ENCODE measurements around the gene STIM1. TPM values are rescaled to one million over a fixed set of nuclear protein-coding genes. Genes with fewer than 3 reads are reported as not detected.

STIM1 gene
- total and polyA plus RNA-seq, 10 of the 15 experiments (the other 5 are each of a cell fraction or from before 2014, with no cell fraction given): 8.6 to 57.7 (median 29.3) TPM

DNA sequence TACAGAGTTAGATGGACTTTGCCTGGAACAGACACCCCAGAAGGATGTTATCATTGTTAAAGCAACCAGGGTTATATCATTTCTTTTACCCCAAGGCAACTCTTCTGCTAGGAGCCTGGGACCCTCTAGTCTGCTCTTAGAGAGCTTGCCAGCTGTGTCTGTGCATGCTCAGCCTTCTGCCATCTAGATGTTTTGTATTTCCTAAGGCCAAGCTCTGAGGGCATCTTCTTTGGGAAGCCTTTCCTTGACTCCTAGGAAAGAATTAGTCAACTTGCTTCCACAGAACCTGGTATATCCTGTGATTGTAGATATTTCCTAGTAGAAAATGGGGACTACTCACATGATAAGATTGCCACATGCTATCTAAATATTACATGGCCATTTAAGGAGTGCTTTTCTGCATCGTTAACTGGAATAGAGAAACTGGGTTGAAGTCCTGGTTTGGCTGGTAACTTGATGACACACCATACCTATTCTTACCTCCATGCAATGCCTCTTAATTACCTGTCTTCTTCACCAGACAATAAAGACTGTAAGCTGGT lies 87.6 kb downstream of the STIM1 start:
- ATAC-seq (no peak), DNase-seq (ENCODE audit: low read depth, low spot score) (no peak), FAIRE-seq (no peak)
- peak overlapping the region; percentile 21; the same call in 1 of the 2 replicates for H3K4me2 ChIP-seq (ENCODE audit: control insufficient read depth, insufficient read depth)
- in situ Hi-C loops (cut with MboI): no loop called here
- H3K4me3 ChIP-seq: no peak overlapping the region
- H4K20me1 ChIP-seq (ENCODE audit: control insufficient read depth, insufficient read depth): no peaks in the 10 kb centered on the region
- H3K4me1 ChIP-seq (ENCODE audit: control insufficient read depth, insufficient read depth, low read length): peaks cover 40% of the 10 kb centered on the region
- H3K9me3 ChIP-seq (replicated peaks; ENCODE audit: control insufficient read depth, insufficient read depth, low read length): 0 out of 3 replicates have a peak, but pooled peaks cover 2% of the 10 kb centered on the region
- no peak overlapping the region for H2AFZ ChIP-seq (ENCODE audit: control insufficient read depth, low read depth, low read length)
- POLR2A ChIA-PET: interaction anchor here (0.5 kb wide), 1 partner anchor 154 kb away, joined by 7 read pairs; no protein-coding TSS in a partner anchor
- H3K36me3 ChIP-seq (ENCODE audit: control insufficient read depth in 2 of 2, insufficient read depth in 2 of 2, low read length in 1 of 2): peaks cover 0 to 2% of the 10 kb centered on the region in 2 experiments; a peak in 1 of 4 replicates
- BruUV-seq (replicated peaks): no TSS peak
- RAD21 ChIA-PET (ENCODE audit: unreplicated experiment): interaction anchor here (1.4 kb wide), 4 partner anchors 15 to 130 kb away, joined by 3 to 5 read pairs (median 4); no protein-coding TSS in a partner anchor
- no peaks in the 10 kb centered on the region for H3K27me3 ChIP-seq (replicated peaks in 1 of 2; ENCODE audit: control insufficient read depth in 2 of 2, insufficient read depth in 2 of 2, low read length in 1 of 2)
- TF ChIP-seq HDGF (IDR thresholded peaks at IDR 0.05) (no peak), JUNB (IDR thresholded peaks at IDR 0.05) (no peak), SIX5 (IDR thresholded peaks at IDR 0.05; ENCODE audit: low read depth, low read length, severe bottlenecking) (no peak)
- WGBS (ENCODE audit: insufficient coverage, insufficient replicate concordance, low lambda C conversion rate, missing lambda C conversion rate): 92% methylated on average over 1 of the region's 1 CpG
- intact Hi-C loops (cut with micrococcal nuclease; ENCODE audit: unreplicated experiment): no loop called here
- SMC1A ChIA-PET (ENCODE audit: uncharacterized antibody, unreplicated experiment): interaction anchor here (0.9 to 4.2 kb wide), 8 partner anchors 9 to 130 kb away, joined by 3 to 17 read pairs (median 4); partner anchors contain the start of gene STIM1
- peaks cover 30% of the 10 kb centered on the region for H3K79me2 ChIP-seq (ENCODE audit: control insufficient read depth, insufficient read depth, low read length)
- H3K9ac ChIP-seq (ENCODE audit: control insufficient read depth, insufficient read depth, low read length): no peak overlapping the region
- CTCF ChIA-PET: interaction anchor here (0.8 to 2.5 kb wide), 10 partner anchors 10 to 130 kb away, joined by 3 to 13 read pairs (median 4); partner anchors contain the start of gene STIM1
- H3K27ac ChIP-seq (ENCODE audit: control insufficient read depth, insufficient read depth): no peak overlapping the region

DNA sequence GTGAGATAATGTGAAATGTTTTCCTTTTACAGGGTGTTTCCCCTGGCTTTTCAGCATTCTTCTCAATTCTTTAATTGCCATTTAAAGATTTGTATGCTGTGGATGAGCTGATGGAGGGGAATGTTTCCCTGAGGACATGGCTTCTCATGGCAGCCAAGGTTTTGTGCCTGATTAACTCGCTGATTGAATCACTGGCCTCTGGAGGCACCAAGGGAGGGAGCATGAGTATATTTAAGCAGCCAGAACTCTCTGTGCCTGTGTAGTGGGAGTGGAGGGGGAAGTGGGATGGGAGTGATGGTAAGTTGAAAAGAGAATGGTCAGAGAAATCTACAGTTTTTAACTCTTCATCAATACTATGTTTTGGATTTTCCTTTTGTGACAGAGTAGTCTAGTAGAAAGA lies 88.7 kb downstream of the STIM1 start:
- Histone ChIP-seq H3K9me3 (replicated peaks; ENCODE audit: control insufficient read depth, insufficient read depth, low read length) (0 out of 3 replicates have a peak, but pooled peaks cover 2% of the 10 kb centered on the region), H4K20me1 (ENCODE audit: control insufficient read depth, insufficient read depth) (no peaks in the 10 kb centered on the region), H3K36me3 (ENCODE audit: control insufficient read depth in 2 of 2, insufficient read depth in 2 of 2, low read length in 1 of 2) (peaks cover 0 to 2% of the 10 kb centered on the region in 2 experiments; a peak in 2 of 4 replicates), H3K4me2 (ENCODE audit: control insufficient read depth, insufficient read depth) (no peak overlapping the region), H3K4me1 (ENCODE audit: control insufficient read depth, insufficient read depth, low read length) (peaks cover 40% of the 10 kb centered on the region), H3K79me2 (ENCODE audit: control insufficient read depth, insufficient read depth, low read length) (peaks cover 28% of the 10 kb centered on the region), H3K4me3 (no peak overlapping the region), H3K27ac (ENCODE audit: control insufficient read depth, insufficient read depth) (no peak overlapping the region), H3K9ac (ENCODE audit: control insufficient read depth, insufficient read depth, low read length) (no peak overlapping the region), H3K27me3 (replicated peaks in 1 of 2; ENCODE audit: control insufficient read depth in 2 of 2, insufficient read depth in 2 of 2, low read length in 1 of 2) (no peaks in the 10 kb centered on the region), H2AFZ (ENCODE audit: control insufficient read depth, low read depth, low read length) (no peak overlapping the region)
- ChIA-PET CTCF (interaction anchor here (0.7 to 2.5 kb wide), 3 partner anchors 11 to 239 kb away, joined by 3 to 13 read pairs (median 9); partner anchors contain the start of gene STIM1), POLR2A (no interaction called here), RAD21 (ENCODE audit: unreplicated experiment) (interaction anchor here (1.2 to 1.4 kb wide), 2 partner anchors 16 to 89 kb away, joined by 3 read pairs; partner anchors contain the start of gene STIM1), SMC1A (ENCODE audit: uncharacterized antibody, unreplicated experiment) (interaction anchor here (1.0 to 4.2 kb wide), 4 partner anchors 10 to 90 kb away, joined by 4 to 17 read pairs (median 8); partner anchors contain the start of gene STIM1)
- BruUV-seq (replicated peaks): no TSS peak
- TF ChIP-seq NRF1 (conservative IDR thresholded peaks at IDR 0.05; ENCODE audit: low read depth, low read length) (no peak), SREBF2 (IDR thresholded peaks at IDR 0.05; ENCODE audit: low read length) (no peak), JUNB (IDR thresholded peaks at IDR 0.05) (no peak), RUNX3 (IDR thresholded peaks at IDR 0.05; ENCODE audit: low read length) (no peak), KAT2A (conservative IDR thresholded peaks at IDR 0.05; ENCODE audit: control insufficient read depth, low read depth, low read length) (no peak), RELA (IDR thresholded peaks at IDR 0.05; ENCODE audit: borderline replicate concordance, partially characterized antibody) (no peak), SMARCA5 (IDR thresholded peaks at IDR 0.05) (no peak), TAF1 (IDR thresholded peaks at IDR 0.05; ENCODE audit: borderline replicate concordance, low read depth, low read length) (no peak), ZNF24 (IDR thresholded peaks at IDR 0.05) (no peak), YBX1 (IDR thresholded peaks at IDR 0.05) (no peak), HDGF (IDR thresholded peaks at IDR 0.05) (no peak), SUPT20H (IDR thresholded peaks at IDR 0.05; ENCODE audit: borderline replicate concordance, control insufficient read depth, low read depth, low read length) (no peak)
- TF ChIP-seq, protein P1, sequence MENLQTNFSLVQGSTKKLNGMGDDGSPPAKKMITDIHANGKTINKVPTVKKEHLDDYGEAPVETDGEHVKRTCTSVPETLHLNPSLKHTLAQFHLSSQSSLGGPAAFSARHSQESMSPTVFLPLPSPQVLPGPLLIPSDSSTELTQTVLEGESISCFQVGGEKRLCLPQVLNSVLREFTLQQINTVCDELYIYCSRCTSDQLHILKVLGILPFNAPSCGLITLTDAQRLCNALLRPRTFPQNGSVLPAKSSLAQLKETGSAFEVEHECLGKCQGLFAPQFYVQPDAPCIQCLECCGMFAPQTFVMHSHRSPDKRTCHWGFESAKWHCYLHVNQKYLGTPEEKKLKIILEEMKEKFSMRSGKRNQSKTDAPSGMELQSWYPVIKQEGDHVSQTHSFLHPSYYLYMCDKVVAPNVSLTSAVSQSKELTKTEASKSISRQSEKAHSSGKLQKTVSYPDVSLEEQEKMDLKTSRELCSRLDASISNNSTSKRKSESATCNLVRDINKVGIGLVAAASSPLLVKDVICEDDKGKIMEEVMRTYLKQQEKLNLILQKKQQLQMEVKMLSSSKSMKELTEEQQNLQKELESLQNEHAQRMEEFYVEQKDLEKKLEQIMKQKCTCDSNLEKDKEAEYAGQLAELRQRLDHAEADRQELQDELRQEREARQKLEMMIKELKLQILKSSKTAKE (IDR thresholded peaks at IDR 0.05; ENCODE audit: low read depth, poor library complexity, severe bottlenecking): no peak
- ATAC-seq: no peak
- intact Hi-C loops (cut with micrococcal nuclease; ENCODE audit: unreplicated experiment): no loop called here
- in situ Hi-C loops (cut with MboI): no loop called here
- no peak for DNase-seq (ENCODE audit: low read depth, low spot score)
- FAIRE-seq: no peak
- WGBS (ENCODE audit: insufficient coverage, insufficient replicate concordance, low lambda C conversion rate, missing lambda C conversion rate): 89% methylated on average over 1 of the region's 1 CpG

All from GM12878 (cell line).